Activated CD8-positive, alpha-beta memory T cell treated with anti-CD3 and anti-CD28 coated beads for 48 hours (primary cell): Measurements from ENCODE around the gene CDCA4.

ENCODE experiments used
- DNase-seq, 3 experiments: peaks; one replicate each; pipeline ENCODE4 v3.0.0-alpha.2; 2020; ENCODE audit warnings: low read depth in 2 of 3, low spot score in 2 of 3

CDCA4 gene

GRCh38 chr14:104991896-104992230 lies 29.0 kb downstream of the CDCA4 start:
- DNase-seq, result no peak

GRCh38 chr14:104989951-104990303 lies 31.0 kb downstream of the CDCA4 start:
- no peak for DNase-seq

GRCh38 chr14:104989236-104989950 lies 31.5 kb downstream of the CDCA4 start:
- DNase-seq, result no peak

GRCh38 chr14:104986487-104987164 lies 34.3 kb downstream of the CDCA4 start:
- DNase-seq, result no peak

- DNase-seq, result peak in 2 of 3 experiments; percentile 57 to 88
Measured at GRCh38 chr14:104985675-104986486, 35.0 kb downstream of the CDCA4 start, which contains the start of gene CLBA1. Gene CLBA1 (plus strand): TSS chr14:104985788. CDS start chr14:104986432, 644 bp downstream.

- no peak for DNase-seq
Measured at GRCh38 chr14:104984056-104984894, 36.6 kb downstream of the CDCA4 start.

- no peak for DNase-seq
Measured at GRCh38 chr14:104983231-104983721, 37.6 kb downstream of the CDCA4 start.

GRCh38 chr14:104982548-104983230 lies 38.2 kb downstream of the CDCA4 start:
- DNase-seq, result no peak

GRCh38 chr14:104981699-104982541 lies 39.0 kb downstream of the CDCA4 start:
- DNase-seq, result no peak

- DNase-seq, result no peak
Measured at GRCh38 chr14:104980611-104981531, 40.0 kb downstream of the CDCA4 start.

- no peak for DNase-seq
Measured at GRCh38 chr14:104979758-104980610, 40.9 kb downstream of the CDCA4 start.

GRCh38 chr14:104978746-104979691 lies 41.9 kb downstream of the CDCA4 start:
- DNase-seq, result no peak

GRCh38 chr14:104977681-104978653 lies 42.9 kb downstream of the CDCA4 start, which contains the start of gene AHNAK2:
Gene AHNAK2 (minus strand): TSS chr14:104978374. CDS start chr14:104978237, 137 bp downstream.
- peak in 1 of 3 experiments; percentile 35 for DNase-seq

- no peak for DNase-seq
Measured at GRCh38 chr14:104977008-104977680, 43.7 kb downstream of the CDCA4 start.
